NOMO-1 treated with DMSO at 0.1 percent for 48 hours (cell line): ENCODE measurements around the gene SPDYE17.
"Not testable (repeated sequence)": the region's sequence is repeated elsewhere in the genome, so short reads cannot be mapped to it uniquely, and the experiment has no call there.

Experiments
- DNase-seq: peaks from one replicate; lab custom pipeline; 2025; ENCODE audit not compliant: unreplicated experiment; lab: John Stamatoyannopoulos, UW

SPDYE17 gene

DNA sequence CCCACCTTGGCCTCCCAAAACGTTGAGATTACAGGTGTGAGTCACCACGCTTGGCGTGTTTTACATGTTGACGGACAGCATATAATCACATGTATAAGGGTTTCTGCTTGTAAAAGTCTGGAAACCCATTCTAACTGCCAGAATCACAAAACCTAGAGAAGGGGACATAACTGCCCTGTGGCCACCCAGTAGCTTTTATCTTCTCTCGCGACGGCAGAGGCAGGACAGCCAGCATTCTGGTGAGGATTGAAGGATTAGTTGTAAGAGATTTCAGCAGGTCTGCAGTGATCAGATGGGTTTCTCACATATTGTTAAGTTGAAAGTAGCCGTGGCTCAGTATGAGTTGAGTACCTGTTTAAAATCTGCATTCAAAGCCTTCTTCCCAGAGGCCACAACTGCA is 59.8 kb downstream of the SPDYE17 start:
- DNase-seq = not testable (repeated sequence)
